NCI-H1092 treated with DMSO at 0.1 percent for 48 hours (cell line): ENCODE measurements around the gene ADISSP.
A peak's percentile ranks its signal among the peaks of the same experiment; 100 is the strongest.

Experiments
- DNase-seq: peaks from one replicate; lab custom pipeline; 2025; lab: John Stamatoyannopoulos, UW

The ADISSP gene

DNA sequence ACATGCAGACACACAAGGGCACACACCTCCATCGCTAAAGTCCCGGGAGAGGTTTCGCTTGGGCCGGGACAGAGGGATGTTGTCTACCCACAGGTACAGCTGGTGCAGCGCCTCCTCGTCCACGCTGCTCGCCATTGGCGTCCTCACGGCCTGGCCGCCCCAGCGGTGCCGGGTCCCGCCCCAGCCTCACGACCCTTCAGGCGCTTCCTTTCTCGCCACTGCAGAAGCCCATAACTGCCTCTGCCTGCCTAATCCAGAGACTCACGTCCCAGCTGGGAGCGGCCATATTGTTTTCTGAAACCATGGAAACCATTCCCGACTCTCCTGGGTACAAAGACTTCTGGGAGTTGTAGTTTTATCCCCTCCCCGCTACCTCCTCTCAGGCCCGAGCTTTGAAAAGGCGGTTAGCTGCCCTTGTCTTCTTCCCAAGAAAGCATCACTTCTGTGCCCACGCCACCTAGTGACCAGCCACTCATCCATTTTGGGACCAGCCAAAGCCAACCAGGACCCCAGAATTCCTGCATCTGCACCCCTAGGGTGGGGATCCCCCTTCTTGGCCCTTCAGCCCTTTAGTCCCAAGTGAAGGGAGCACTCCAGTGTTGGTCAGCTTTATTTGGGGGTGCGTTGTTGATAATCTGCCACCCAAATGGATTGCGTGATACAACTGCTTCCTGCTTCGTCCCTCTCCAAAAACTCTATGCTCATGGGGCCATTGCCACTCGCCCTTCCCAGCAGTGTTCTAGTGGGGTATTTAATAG is 13.8 kb upstream of the ADISSP start, which contains the start of gene SPEF1:
SPEF1 (minus strand) TSS at position 296 of the 758 bp plus-strand sequence; CDS start at position 135, 161 bp downstream.
- DNase-seq: peak; percentile 91

DNA sequence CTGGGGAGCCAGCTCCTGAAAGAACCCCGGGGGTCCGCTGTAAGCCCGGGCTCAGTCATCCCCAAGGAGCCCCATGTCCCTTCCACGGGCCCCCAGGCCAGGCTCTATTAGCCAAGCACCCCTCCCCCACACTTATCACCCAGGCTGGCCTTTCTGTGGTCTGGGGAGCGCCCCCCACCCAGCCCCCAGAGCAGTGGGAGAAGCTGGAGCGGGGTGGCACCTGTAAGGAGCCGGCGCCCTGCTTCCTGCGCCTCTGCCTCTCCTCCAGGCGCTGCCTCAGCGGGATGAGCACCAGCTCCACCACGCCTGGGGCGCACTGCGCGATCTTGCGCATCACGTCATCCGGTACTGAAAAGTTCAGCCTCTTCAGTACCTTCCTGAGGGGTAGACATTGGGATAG is 11.4 kb upstream of the ADISSP start:
- no peak for DNase-seq

DNA sequence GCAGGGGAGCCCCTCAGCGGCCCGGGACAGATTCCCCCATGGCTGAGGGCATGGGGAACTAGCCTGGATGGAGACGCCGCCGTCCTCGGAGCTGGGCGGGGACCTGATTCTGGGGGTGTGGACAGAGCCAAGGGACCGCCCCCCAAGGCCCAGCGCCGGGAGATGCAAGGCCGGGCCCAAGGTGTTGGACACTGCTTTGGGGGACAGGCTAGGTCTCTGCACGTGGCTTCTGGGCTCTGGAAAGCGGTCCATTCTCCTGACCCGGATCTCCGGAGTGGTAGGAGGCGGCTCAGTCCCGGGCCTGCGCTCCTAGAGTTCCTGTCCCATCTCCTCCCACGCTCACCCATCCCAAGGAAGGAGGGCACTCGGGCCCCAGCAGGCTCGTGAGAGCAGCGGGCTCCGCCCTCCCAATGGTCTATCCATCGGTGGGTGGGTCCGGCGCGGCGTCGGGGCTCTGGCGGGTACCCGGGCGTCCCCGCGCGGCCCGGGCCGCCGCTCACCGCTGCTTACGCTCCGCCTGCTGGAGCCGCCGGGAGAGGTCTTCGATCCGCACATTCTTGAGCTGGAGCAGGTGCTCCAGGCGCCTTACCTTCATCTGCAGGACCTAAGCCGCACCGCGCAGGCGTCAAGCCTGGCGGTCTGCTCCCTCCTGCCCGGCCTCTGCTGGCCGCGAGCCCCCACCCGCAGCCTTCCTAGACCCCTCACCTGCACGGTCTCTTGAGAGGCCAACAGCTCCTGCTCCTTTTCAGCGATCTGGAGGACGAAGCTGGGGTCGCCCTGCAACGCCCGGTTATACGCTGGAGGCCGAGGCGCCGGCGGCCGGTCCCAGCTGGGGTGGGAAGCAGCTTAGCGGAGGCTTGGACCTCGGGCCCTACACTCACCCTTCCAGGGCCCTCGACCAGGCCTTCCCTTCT is 10.4 kb upstream of the ADISSP start:
- no peak for DNase-seq

DNA sequence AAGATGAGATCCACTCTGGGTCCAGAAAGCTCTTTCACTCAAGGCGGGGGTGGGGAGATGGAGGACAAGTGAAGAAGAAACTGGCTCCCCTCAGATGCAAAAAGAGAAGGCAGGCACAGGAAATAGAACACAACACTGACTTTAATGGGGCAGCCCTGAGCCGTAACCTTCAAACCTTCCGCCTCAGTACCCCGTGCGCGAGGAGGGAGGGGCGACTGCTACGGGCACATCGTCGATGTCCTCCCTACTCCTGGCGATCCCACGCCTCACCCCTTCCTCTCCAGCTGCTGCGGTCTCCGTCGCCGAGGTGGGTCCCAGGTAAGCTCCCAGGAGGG is 9.8 kb upstream of the ADISSP start:
- no peak for DNase-seq

DNA sequence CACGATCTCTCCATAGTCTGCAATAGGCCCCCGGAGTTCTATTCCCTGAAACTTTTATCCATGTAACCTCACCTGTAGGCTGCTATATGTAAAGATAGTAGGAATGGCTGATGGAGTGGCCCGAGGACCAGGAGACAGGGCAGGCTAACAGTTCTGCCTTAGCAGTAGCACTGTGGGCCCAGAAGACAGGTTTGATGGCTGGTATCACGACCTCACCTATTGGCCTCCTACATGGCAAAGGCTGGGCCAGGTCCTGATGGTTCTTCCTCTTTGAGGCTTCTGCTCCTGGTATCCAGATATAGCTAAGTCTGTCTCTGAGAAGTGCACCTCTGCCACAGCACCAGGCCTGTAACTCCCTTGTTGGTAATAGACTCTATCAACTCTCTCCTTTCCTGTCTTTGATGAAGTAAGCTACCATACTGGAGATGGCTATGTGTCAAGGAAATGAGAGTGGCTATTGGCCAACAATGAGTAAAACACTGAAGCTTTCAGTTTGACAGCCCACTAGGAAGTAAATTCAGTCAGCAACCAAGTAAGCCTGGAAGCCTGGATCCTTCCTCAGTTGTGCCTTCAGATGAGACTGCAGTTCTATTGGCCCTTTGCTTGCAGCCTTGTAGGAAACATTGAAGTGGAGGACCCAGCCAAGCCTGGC is 8.0 kb upstream of the ADISSP start:
- no peak for DNase-seq

DNA sequence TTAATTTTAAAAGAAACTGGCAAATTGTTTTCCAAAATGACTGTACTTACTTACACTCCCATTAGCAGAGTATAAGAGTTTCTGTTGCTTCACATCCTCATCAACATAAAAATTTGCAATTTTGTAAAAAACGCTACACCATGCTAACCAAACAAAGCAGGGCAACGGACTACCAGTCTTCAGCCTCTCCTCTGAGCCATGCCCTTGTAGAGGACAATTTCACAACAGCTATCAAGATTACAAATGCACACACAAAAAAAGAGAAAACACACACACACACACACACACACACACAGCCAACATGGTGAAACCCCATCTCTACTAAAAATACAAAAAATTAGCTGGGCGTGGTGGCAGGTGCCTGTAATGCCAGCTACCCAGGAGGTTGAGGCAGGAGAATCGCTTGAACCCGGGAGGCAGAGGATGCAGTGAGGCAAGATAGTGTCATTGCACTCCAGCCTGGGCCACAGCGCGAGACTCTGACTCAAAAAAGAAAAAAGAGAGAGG is 4.1 kb upstream of the ADISSP start:
- DNase-seq: no peak

DNA sequence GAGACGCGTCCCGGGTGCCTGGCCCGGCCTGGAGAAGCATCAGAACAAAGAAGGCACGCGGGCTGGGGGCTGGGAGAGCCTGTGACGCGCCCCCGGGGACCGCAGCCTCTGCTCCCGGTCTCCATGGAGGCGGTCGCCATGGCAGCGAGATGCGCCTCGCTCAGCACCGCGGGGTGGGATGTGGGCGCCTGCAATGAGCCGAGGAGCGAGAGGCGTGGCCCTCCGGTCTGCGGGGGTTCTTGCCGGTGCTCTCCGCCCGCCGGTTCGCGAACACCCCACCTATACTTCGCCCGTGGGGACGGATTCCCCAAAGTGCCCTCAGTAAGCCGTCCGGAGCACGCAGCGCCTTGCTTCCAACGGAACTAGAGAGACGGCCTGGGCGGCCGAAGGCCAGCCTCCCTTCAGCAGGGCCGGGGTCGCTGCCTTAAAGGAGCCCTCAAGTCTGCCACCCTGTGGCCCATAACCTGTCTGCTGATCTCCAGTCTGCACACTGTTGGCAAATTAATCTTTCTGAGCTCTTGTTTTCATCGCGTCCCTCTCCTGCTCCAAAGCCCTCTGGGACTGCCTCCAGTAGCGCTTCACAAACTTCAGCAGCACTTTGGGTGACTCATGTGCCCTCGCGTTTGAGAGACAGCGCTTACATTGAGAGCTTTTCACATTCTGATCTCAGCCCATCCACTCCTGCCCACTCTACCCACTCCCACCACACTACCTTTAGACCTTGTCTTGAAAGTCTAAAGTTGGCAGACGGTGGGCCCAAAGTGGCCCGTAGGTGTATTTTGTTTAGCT is 983 bp upstream of the ADISSP start:
- peak; percentile 79 for DNase-seq

DNA sequence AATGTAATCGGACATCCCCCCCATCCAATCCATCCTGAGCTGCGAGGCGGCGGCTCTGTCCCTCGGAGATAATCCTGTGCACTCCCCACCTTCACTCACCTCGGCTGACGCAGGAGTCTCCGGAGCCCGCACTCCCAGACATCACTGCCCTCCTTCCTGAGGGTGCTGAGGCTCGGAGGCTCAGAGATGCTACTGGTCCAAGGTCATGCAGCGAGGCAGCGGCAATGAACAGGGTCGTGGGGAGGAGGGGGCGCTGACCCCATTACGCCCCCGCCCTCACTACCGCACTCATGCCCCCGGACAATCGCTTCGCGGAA is 485 bp downstream of the ADISSP start:
- DNase-seq: peak; percentile 20

DNA sequence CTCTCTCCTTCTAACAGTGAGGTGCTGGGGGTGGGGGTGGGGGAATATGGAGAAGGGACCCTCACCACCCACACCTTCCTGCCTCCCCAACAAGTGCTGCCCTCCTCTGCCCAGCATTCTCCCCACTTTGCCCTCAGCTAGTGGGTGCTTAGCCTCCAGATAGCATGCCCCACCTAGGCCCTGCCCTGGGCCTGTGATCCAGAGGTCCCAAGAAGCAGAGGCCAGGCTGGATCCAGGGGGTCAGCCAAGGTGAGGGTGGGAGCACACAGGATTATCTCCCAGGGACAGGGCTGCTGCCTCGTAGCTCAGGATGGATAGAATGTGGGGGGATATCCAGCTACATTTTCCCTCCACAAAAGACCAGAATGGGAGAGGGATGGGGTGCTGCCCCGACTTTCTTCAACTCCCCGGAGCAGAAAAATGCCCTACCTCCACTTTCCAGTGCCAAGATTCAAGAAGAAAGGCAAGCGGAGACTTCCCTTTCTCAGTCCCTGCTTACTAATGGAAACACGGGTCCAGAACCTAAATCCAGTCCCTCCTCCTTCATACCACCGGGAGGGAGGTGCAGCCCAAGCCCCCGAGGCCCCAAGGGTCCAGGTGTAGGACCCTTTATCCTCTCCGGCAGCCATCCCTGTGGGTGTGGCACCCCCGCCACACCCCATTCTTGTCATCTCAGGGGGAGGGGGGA is 987 bp downstream of the ADISSP start:
- no peak for DNase-seq

DNA sequence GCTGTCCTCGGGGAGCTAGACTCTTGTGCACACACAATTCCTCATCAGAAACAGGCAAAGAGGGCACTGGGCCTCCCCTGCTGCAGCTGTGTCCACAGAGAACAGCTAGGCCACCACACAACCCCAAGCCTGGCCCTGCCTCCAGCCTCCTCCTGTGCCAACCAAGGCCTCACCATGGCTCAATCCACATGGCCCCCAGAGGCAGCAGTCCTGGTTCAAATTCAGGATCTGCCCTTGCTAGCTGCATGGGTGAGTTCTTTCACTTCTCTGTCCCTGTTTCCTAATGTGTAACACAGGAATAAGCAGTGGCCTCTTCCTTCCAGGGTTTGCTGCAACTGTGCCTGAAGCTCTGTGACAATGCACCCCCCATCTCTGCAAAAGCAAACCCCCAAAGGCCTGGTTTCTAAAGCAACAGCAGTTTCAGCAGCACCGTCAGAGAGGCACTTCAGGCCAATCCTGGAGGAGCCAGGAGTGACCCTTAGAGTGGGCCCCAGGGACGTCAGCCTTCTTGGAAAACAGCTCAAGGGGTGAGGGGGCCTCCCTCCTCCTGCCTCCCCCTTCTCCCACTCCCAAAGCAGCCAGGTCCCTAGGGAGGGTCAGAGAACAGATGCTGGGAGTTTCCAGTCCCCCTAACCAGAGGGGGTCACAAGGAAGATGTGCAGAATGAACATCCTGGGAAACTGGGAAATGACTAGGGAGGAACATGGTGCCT is 2.2 kb downstream of the ADISSP start:
- DNase-seq: no peak

DNA sequence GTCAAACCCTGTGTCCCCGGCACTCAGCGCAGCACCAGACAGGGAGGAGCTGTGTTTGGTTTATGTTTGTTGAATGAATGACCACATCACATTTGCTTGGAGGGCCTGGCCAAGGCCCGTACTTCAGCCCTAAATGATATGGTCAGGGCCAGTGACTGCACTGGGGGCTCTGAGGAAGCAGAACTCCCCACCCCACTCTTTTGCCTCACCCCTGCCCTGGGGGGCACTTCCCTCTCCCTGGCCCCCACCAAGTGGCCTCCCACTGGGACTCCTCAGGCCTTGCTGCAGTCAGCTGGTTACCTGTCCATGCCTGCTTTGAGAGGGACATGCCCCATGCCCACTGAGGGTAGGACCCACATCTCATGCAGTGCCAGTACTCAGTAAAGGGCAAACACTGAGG is 2.9 kb downstream of the ADISSP start:
- no peak for DNase-seq

DNA sequence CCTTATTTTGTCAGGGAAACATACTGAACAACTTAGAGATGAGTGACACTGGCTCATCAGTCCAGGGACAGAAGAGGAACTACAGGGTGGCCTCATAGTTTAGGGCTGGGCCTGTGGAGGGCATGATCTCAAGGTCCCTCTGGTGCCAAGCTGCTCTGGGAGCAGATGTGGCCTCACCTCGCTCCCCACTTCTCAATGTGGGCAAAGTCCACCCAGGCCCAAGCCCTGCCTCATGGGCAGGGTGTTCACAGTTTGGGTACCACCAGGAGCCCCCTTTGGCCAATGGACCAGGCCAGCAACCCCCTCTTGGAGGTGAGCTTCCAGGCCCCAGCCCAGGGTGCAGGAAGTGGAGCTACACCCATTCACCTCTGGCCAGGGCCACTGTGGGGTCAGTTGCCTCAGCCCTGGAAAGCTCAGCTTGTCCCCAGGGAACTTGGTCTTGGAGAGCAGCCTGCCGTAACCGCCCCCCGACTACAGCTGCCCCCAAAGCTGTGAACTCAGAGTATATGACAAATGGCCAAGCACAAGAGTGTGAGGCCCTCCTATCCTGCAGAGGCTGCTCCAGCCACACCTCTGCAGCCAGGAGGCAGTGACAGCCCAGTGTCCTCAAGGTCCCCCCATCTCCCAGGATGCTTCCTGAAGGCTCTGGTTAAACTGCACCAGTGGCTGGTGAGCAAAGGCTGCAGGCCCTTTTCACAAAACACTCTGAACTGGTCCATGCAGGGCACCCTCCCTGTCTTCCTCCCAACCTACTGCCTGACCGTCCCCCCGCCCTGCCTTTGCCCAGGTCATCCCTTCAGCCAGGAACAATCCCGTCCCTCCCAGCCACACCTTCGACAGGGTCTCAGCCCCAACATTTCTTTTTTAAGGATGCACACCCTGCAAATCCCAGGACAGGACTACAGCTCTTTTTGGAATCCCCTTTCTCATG is 3.6 kb downstream of the ADISSP start:
- no peak for DNase-seq

DNA sequence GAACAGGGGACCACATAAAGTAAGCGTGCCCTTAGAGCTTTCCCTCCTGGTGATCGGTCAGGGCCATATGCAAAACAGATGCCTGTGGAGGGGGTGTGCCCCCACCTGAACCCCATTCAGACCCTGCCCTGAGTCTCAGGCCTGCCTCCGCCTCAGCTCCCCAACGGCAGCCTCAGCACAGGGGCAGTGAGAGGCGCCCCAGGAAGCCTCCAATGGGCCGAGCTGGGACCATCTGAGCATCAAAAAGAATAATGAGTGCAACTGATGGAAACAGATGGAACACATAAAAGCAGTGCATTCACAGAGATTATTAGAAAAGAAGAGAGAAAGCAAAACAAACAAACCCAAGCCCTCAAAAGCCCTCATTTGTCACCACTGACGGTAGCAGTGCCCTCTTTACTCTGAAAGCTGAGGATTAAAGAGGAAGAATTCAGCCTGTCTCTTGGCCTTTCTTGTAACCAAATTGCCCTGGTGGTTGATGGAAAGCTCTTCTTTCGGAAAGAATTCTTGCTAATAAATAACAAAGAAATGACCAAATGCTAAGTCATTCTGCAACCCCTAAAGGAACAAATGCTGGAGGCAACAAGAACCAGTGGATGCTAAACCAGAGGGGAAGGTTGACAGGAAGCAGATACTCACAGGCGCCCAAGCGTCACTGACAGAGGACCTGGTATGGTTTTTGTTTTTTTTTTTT is 6.8 kb downstream of the ADISSP start:
- peak; percentile 9 for DNase-seq

DNA sequence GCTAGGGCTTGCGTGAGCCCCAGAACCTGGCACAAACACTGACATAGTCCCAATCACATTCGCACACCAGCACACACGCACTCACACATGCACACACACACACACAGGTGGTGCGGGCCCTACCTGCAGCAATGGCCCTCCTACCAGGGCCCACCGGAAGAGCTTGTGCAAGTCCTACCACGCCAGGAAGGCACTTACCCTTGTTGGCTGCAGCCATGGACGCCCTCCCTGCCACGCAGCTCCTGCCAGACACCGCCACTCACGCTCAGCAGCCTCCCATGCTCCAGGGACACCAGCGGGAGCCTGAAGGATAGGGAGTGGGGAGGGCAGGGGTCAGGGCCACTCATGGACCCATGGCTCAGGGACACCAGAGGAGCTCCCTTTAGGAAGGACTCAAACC is 7.7 kb downstream of the ADISSP start:
- DNase-seq: no peak

DNA sequence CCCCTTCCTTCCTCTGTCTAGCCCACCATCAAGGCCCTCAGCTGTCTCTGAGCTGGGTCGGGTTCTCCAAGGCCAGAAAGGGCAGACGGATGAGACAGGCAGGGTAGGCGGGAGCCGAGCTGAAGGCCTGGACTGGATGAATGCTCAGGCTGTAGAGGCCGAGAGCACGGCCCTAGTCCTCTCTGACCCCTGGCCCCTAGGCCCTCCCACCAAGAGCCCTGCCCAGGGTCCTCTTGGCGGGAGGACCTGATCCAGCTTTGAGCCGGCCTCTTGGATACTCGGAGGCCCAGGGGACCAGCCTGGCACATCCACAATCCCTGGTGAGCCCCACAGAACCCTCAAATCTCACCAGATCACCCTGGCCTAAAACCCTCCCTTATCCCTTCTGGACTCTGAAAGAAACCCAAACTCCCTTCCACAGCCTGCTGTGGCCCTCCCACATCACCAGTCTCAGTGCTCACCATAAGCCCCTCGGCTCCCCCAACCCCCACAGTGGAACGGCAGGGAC is 8.2 kb downstream of the ADISSP start:
- no peak for DNase-seq

DNA sequence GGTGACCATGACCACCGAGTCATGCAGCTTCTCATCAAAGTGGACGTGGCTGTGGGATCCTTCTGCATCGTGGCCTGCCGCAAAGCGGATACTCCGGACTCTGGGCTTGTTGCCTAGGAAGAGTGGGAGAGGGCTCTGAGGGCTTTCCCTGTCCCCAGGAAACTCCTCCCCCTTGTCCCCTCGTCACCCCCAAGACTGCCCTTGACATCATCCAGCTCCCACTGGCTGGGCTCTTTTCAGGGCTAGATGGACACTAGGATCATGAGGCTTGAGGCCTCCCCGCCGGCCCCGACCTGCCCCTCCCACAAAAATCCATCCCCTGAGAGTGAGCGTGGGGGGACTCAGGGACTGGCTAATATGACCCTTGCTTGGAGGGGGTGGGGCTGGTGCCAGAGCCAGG is 9.0 kb downstream of the ADISSP start:
- DNase-seq: no peak

DNA sequence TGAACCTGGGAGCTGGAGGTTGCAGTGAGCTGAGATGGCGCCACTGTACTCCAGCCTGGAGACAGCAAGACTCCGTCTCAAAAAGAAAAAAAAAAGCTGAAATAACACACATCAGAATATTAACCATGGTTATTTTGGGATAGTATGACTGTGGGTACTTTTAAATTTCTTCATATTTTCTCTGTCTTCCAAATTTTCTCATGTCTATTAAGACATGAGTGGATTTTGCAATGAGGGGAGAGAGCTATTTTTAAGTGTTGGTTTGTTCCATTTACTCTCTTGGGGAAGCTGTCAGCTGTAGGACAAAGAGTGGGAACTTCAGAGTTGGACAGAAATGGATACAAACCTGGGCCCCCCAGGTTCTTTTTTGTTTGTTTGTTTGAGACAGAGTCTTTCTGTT is 10.3 kb downstream of the ADISSP start:
- DNase-seq: no peak

DNA sequence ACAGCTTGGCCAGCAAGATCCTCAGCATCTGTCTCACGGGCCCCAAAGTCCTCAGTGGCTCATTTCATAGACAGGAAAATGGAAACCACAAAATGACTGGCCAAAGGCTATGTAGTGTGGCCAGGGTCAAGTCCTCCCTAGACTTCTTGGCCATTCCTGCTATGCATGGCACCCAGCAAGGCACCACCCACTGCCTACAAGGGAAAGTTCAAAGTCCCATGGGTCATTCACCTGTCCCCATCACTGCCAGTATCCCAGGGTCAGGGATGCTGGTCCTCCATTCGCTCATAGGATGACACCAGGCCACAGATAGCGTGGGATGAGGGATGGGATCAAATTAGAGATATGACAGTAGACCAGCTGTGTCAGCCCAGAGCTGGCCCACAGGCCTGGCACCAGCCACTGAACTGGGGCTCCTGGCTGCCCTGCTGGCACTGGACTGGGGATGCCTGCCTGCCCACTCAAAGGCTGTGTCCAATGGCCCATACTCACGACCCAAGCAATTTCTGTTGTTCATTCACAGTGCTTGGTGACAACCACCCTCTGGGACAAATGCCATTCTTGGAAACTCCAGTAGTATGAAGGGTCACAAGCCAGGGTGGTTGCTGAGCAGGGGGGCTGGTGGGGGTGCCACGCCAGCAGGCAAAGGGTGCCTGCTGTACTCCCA is 11.6 kb downstream of the ADISSP start:
- DNase-seq: no peak
